HG02623 (cell line): ENCODE data around the gene KCNMA1.
"Not testable (repeated sequence)": the region's sequence is repeated elsewhere in the genome, so short reads cannot be mapped to it uniquely, and the experiment has no call there.

Experiments used
- ATAC-seq: cut with Tn5 transposase; IDR thresholded peaks from one replicate; pipeline ENCODE4 v1.9.1; 2021; ENCODE audit warnings: moderate library complexity; ENCODE audit not compliant: unreplicated experiment

Gene KCNMA1

DNA sequence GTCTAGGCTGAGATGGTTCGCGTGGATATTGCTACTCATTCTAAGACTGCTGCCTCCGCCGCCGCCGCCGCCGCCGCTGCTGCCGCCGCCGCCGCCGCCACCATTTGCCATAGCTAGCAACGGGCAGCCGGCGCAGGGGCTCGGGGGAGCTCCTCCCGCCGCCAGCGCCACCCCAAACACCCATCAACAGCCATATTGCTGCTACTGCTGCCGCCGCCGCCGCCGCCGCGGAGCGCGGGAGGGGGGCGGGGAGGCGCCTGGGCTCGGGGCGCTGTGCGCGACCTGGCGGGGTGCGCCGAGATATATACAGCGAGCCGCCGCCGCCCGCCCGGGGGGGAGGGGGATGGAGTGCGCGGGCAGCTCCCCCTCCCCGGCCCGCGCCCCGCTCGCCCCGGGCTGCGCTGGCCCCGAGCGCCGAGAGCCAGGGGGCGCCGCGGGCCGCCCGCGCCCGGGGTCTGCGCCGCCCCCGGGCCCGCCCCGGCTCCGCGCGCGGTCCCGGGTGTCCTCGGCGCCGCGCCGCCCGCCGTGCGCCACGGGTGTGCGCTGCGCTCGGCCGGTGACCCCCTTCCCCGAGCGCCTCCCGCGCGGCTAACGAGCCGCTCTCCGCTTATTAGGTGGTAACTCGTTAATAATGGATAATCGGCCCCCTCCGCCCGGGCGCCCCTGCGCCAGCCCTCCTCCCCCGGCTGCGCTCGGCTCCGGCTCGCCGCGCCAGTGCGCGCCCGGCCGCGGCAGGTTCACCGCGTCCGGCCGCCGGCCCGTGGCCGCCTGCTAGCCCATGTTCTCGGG lies at the start of gene KCNMA1:
Gene KCNMA1, minus strand, starts transcription at position 277 of the 789 bp plus-strand sequence.
- no peak for ATAC-seq

DNA sequence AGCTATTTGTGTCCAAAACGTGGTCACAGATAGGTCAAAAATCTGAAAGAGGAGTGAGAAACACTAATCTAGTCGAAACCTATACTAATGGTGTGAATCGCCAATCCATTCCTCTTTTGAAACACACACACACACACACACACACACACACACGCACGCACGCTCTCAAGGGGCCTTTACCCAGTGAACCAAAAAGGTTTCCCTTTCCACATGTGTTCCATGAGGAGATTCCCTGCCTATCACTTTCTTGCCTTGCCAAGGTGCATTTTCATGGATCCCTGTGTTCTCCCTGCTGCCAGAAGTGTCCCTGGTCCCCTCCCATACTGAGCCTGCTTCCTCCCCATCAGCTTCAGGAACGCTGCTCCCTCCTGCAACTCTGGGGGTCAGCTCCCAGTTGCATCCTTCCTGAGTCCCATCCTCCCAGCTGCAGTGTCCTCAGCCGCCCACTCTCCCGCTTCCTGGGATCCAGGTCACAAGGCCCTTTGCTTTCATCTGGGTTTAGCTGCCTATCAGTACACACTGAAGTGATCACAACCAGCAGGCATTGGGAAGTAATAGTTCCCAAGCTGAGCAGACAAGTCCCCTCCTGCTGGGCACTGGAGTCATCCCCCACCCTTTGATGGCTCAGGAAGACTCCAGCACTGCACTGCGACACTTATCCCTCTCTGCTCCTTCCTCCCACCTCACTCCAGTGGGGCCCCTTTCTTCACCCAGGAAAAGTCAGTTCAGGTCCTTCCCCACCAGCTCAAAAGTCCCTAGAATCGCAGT lies 49.2 kb upstream of the KCNMA1 start:
- ATAC-seq, result no peak

GRCh38 chr10:77686096-77686495 lies 48.5 kb upstream of the KCNMA1 start:
- ATAC-seq, result no peak

GRCh38 chr10:77685432-77685831 lies 47.8 kb upstream of the KCNMA1 start:
- ATAC-seq, result no peak

GRCh38 chr10:77683088-77683432 lies 45.5 kb upstream of the KCNMA1 start:
- not testable (repeated sequence) for ATAC-seq

GRCh38 chr10:77682393-77683087 lies 44.9 kb upstream of the KCNMA1 start:
- ATAC-seq, result no peak

GRCh38 chr10:77681839-77682238 lies 44.2 kb upstream of the KCNMA1 start:
- no peak for ATAC-seq

- ATAC-seq, result no peak
Measured at GRCh38 chr10:77680811-77681210, 43.2 kb upstream of the KCNMA1 start.

- ATAC-seq, result no peak
Measured at GRCh38 chr10:77680065-77680464, 42.5 kb upstream of the KCNMA1 start.

GRCh38 chr10:77679217-77679616 lies 41.6 kb upstream of the KCNMA1 start:
- no peak for ATAC-seq

DNA sequence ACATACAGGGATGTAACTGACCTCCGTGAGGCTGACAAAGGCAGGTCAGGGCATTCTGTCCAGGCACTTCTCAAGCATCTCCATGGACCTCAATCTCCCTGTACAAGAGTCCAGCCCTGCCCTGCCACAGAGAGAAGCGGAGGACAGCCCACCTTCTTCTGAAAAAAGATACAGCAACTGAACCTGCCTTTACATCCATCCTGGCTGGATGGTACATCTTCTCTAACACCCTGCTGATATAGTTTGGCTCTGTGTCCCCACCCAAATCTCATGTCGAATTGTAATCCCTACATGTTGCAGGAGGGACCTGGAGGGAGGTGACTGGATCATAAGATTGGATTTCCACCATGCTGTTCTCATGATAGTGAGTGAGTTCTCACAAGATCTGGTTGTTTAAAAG lies 40.5 kb upstream of the KCNMA1 start:
- no peak for ATAC-seq

DNA sequence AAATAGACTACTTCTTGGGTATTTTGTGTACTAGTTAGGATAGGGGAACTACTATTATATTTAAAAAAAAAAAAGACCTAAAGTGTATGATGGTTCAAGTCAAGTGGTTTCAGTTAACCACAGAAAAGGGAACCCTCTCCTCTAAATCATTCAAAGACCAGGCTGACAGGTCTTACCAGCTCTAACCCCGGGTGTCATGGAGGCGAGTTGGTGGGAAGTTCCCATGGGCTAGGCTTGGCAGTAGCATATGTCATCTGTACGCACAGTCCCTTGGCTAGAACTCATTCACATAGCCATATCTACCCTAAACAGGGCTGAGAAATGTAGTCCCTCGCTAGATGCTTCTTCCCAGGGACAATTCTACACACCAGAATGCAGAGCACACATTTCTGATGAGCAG lies 37.7 kb upstream of the KCNMA1 start:
- no peak for ATAC-seq

DNA sequence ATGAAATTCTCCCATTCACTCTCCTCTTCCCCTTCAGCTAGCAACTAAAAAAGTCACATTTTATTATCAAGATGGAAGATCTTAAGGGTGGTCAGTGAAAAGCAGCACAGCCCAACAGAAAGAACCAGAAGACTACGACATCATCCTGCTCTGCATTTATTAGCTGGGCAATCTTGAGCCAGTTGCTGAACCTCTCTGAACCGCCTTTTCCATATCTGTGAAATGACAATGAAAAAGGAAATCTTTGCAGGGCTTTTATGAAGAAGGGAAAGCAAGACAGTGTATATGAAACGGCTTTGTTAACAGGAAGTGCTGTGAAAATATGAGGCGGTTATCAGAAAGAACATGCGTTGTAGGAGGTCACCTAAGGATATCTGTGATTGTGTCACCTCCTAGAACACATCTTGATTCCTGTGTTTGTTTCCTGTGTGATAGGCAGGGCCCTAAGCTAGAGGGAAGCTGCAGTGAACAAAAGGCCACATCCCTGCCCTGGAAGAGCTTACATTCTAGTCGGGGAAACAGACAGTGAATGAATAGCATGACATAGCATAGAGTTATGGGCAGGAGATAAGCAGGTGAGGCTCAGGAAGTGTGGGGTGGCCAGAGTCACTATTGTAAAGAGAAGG lies 36.0 kb upstream of the KCNMA1 start:
- no peak for ATAC-seq

GRCh38 chr10:77673101-77673500 lies 35.5 kb upstream of the KCNMA1 start:
- no peak for ATAC-seq

DNA sequence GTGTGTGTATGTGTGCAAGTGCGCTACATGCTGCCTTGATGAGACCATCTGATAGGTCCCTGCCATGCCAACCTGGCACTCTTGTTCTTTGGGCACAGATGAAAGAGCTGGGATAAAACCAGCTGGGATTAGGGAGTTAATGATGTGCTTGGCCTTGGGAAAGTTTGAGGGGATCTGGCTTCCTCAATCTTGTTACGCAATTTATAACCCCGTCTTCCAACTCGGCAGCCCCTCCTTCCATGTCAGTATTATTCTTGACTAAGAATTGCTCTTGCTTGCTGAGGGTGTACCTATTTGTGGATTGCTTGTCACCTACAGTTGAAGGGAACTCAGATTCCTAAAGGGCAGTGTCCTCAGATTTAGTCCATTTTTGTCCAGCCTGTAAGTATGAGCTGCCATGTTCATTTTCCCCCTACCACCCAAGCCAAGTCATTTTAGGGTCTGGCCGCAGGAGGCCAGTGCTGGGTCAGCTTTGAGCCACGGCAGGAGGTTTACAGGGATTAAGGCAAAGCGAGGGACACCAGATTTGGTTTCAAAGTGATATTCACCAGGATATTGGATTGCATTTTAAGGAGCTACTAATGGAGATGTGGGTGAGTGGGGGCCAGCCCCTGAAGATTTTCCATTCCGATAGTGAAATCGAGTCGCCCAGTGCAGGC lies 34.1 kb upstream of the KCNMA1 start:
- ATAC-seq, result no peak

- no peak for ATAC-seq
Measured at GRCh38 chr10:77670817-77671443, 33.3 kb upstream of the KCNMA1 start.

DNA sequence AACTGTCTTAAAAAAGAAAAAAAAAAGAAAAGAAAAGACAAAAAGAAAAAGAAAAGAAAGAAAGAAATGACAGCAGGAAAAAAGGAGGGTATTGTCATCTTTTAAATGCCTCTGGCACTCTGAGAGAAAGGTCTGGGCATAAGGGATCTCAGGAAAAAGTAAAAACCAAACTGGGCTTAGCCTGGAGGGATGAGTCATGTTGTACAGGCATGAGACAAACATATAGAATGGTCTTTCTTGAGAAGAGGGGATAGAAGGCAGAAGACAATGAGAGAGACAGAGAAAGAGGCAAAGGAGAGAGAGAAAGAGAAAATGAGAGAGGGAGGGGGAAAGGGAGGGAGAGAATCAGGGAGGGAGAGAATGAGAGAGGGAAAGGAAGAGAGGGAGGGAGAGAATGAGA lies 32.3 kb upstream of the KCNMA1 start:
- ATAC-seq, result no peak

DNA sequence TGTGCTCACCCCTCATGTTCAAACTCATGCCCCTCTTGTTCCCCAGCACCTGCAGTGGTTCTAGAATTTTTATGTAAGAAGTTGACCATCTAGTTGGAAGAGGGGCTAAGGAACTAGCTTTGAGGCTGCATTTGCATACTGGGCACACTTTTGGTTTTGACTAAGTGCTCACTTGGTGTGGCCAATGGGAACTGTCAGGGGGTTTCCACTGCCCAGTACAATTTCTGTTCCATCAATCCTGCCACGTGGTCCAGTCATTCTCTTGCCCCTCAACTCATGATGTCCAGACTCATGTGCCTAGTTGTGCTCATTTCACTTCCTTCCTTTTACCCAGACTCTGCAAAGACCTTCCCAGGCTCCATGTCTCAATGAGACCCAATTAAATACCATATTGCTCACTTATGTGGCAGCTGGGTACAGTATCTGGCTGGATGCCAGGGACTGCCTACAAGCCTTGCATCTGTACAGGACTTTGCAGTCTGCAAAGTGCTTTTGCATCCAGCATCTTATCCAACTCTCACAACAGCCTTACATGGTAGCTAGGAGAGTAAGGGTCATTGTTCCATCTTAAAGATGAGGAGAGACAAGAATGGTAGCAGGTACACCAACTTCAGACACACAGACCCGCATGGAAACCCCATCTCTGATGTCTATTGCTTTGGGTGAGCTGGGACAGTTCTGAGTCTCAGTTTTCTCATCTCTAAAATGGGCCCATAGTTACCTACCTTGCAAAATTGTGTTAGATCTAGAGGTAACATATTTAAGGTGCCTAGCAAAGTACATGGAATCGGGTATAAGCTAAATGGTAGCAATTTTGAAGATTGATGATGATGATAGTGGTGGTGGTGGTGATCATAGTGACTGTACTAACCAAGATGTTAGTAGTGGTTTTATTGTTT lies 30.1 kb upstream of the KCNMA1 start:
- ATAC-seq, result peak; percentile 68

- ATAC-seq, result no peak
Measured at GRCh38 chr10:77666821-77667220, 29.2 kb upstream of the KCNMA1 start.
